Stimulated activated CD8-positive, alpha-beta memory T cell treated with anti-CD3 and anti-CD28 coated beads, Interleukin-4, amount 100 ng/mL, for 24 hours (primary cell): ENCODE results near the gene RNU6-1.

Source experiments
- DNase-seq: peaks from one replicate; pipeline ENCODE4 v3.0.0-alpha.2; 2020; ENCODE audit warnings: low read depth

RNU6-1 gene

DNA sequence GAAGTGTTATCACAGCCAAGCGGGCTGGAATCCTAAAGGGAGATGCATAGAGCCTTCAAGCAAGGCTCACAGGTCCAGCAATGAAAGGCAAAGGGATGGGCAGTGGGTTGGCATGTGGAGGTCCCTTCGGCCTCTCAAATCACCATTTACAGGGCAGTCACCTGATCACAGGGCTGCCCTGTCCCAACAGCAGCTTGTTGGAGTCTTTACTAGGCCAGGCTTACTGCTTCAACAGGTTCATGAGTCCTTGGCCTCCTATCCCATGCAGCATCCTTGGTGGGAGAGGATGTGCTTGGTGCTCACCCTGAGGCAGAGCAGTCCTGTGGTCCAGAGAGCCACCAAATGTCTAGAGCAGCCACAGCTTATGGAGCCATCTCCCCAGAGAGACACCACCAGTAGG is 38.7 kb downstream of the RNU6-1 start:
- no peak for DNase-seq

DNA sequence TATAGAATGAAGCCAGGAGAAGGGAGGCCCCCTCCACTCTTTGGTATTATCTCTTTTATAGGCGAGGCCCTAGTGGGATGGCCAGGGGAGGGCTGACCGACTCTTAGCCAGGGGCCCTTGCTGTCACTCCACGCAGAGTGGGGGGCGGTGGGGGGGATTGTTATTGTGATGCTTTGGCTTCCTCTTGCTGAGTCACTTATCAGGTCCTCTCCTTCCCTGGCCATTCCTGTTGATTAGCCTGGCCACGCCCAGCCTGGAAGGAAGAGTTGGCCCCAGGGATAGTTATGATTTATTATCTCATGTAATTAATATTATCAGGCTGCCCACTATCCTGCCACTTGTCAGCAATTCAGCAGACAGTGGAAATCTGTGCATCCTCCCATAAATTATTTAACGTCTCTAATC is 40.0 kb downstream of the RNU6-1 start:
- DNase-seq, result no peak

GRCh38 chr15:67796196-67797127 is 43.4 kb downstream of the RNU6-1 start:
- no peak for DNase-seq

DNA sequence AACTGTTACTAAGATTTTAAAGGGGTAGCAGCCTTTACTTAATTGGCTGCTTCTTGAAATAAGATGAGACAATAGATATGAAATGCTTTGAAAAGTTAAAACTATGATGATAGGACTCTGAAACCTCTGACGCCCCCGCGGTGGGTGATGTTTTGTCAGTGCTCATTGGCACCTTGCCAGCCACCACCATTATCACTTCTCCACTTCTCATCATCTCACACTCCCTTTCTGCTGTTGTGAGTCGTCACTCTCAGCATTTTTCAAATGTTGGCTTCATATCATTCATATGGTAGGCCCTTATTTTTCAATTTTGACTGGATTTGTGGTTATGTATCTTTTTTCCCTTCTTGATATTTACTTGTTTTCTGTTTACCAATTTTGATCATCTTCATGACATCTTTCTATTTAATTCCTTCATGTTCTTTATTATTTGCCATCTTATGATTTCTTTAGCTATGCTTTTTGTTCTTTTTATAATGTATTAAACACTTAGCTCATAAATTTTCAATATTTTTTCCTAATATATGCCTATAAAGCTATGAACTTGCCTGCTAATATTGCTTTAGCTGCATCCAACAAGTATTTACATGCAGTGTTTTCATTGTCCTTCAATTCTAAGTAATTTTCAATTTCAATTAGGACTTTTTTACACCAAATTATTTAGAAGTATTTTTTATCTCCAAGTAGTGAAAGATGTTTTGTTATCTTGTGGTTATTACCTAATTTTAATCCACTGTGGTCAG is 44.8 kb downstream of the RNU6-1 start:
- DNase-seq, result peak; percentile 39

- DNase-seq, result no peak
Observed at GRCh38 chr15:67792250-67792942, 47.4 kb downstream of the RNU6-1 start.

GRCh38 chr15:67790610-67791319 is 49.1 kb downstream of the RNU6-1 start:
- no peak for DNase-seq
